T-helper 2 cell treated with Interferon-gamma antibody and Interleukin-4, amounts not matched to agents 100 ng/mL and 5 ng/mL, for 36 hours (primary cell): ENCODE results near the gene NPHP4. TPM values are rescaled to one million over a fixed set of nuclear protein-coding genes. Genes with fewer than 3 reads are reported as not detected.

Source experiments
- intact Hi-C: fragments of 100-400 bp; cut with micrococcal nuclease; formaldehyde crosslinking; loops from one replicate; pipeline ENCODE4 v1.15.1; 2023
- total RNA-seq: library from RNA; stranded (reverse); gene quantifications from 2 replicates; pipeline ENCODE4 v1.2.3, GENCODE V29; 2022

NPHP4 gene
- total RNA-seq, 1 donor from 2014 or later = 21.6 TPM

- intact Hi-C loops = loop anchor here (2.0 to 5.0 kb wide), 2 partner anchors 59 to 404 kb away; no protein-coding TSS in a partner anchor
Measured at GRCh38 chr1:5915587-5916571, 76.3 kb downstream of the NPHP4 start.

- intact Hi-C loops = loop anchor here (5.0 kb wide), 1 partner anchor 403 kb away; no protein-coding TSS in a partner anchor
Measured at GRCh38 chr1:5914676-5915365, 77.4 kb downstream of the NPHP4 start.

- intact Hi-C loops = no loop called here
Measured at GRCh38 chr1:5913876-5914275, 78.3 kb downstream of the NPHP4 start.

GRCh38 chr1:5913078-5913845, 79.0 kb downstream of the NPHP4 start:
- intact Hi-C loops = no loop called here

- intact Hi-C loops = no loop called here
Measured at GRCh38 chr1:5911871-5912271, 80.4 kb downstream of the NPHP4 start.

- intact Hi-C loops = no loop called here
Measured at GRCh38 chr1:5911157-5911556, 81.1 kb downstream of the NPHP4 start.

- intact Hi-C loops = no loop called here
Measured at GRCh38 chr1:5910666-5911065, 81.6 kb downstream of the NPHP4 start.

GRCh38 chr1:5910276-5910620, 82.0 kb downstream of the NPHP4 start:
- intact Hi-C loops = no loop called here

- intact Hi-C loops = no loop called here
Measured at GRCh38 chr1:5909576-5910275, 82.5 kb downstream of the NPHP4 start.

- intact Hi-C loops = no loop called here
Measured at GRCh38 chr1:5908461-5909375, 83.5 kb downstream of the NPHP4 start.

- intact Hi-C loops = no loop called here
Measured at GRCh38 chr1:5907966-5908365, 84.3 kb downstream of the NPHP4 start.

- intact Hi-C loops = no loop called here
Measured at GRCh38 chr1:5907386-5907785, 84.8 kb downstream of the NPHP4 start.

GRCh38 chr1:5906966-5907365, 85.3 kb downstream of the NPHP4 start:
- intact Hi-C loops = no loop called here

- intact Hi-C loops = no loop called here
Measured at GRCh38 chr1:5906116-5906515, 86.1 kb downstream of the NPHP4 start.

GRCh38 chr1:5905436-5905835, 86.8 kb downstream of the NPHP4 start:
- intact Hi-C loops = no loop called here

GRCh38 chr1:5904551-5904950, 87.7 kb downstream of the NPHP4 start:
- intact Hi-C loops = no loop called here

- intact Hi-C loops = no loop called here
Measured at GRCh38 chr1:5903680-5904079, 88.5 kb downstream of the NPHP4 start.

GRCh38 chr1:5903031-5903430, 89.2 kb downstream of the NPHP4 start:
- intact Hi-C loops = no loop called here

- intact Hi-C loops = no loop called here
Measured at GRCh38 chr1:5901841-5902240, 90.4 kb downstream of the NPHP4 start.

- intact Hi-C loops = no loop called here
Measured at GRCh38 chr1:5901150-5901549, 91.1 kb downstream of the NPHP4 start.
